ENCODE results near the gene SEPTIN2.

- TF ChIP-seq CTCF (conservative IDR thresholded peaks at IDR 0.05; ENCODE audit: low read depth, low read length), result no peak
- TF ChIP-seq EZH2 (IDR thresholded peaks at IDR 0.05; ENCODE audit: borderline replicate concordance, low read depth, low read length, poor library complexity, severe bottlenecking), result no peak
Measured at GRCh38 chr2:241325257-241325656, 9.5 kb downstream of the SEPTIN2 start.

Data from A673 (cell line).